Body of pancreas (tissue), 4 donors: Measurements from ENCODE around the gene UBE2E2.

Experiments
- POLR2A ChIP-seq, 3 donors: fragments of 450-650 bp; IDR thresholded peaks; one replicate each; pipeline ENCODE4 v1.6.1; 2016; ENCODE audit warnings: antibody characterized with exemption in 3 of 3, mild to moderate bottlenecking in 2 of 3
- TF ChIP-seq, protein P1 (sequence below), 7 experiments: fragments of 450-650 bp in 4 of 7; fragments of 200-600 bp in 3 of 7; sonication (generic) in 3 of 7; IDR thresholded peaks; one replicate each; pipeline ENCODE4 v1.5.1; 2016 to 2019; ENCODE audit warnings: antibody characterized with exemption in 7 of 7

- TF ChIP-seq POLR2A (IDR thresholded peaks at IDR 0.05), result no peak
- TF ChIP-seq, protein P1, sequence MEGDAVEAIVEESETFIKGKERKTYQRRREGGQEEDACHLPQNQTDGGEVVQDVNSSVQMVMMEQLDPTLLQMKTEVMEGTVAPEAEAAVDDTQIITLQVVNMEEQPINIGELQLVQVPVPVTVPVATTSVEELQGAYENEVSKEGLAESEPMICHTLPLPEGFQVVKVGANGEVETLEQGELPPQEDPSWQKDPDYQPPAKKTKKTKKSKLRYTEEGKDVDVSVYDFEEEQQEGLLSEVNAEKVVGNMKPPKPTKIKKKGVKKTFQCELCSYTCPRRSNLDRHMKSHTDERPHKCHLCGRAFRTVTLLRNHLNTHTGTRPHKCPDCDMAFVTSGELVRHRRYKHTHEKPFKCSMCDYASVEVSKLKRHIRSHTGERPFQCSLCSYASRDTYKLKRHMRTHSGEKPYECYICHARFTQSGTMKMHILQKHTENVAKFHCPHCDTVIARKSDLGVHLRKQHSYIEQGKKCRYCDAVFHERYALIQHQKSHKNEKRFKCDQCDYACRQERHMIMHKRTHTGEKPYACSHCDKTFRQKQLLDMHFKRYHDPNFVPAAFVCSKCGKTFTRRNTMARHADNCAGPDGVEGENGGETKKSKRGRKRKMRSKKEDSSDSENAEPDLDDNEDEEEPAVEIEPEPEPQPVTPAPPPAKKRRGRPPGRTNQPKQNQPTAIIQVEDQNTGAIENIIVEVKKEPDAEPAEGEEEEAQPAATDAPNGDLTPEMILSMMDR (IDR thresholded peaks at IDR 0.05), result no peak
Measured at GRCh38 chr3:23241256-23241655, 38.1 kb downstream of the UBE2E2 start.
